Measurements from ENCODE around the gene LAIR1. TPM values are rescaled to one million over a fixed set of nuclear protein-coding genes. Genes with fewer than 3 reads are reported as not detected.

Gene LAIR1
- total and polyA plus RNA-seq, 2 experiments from 2014 or later, result 0.10 to 1.3 TPM

- DNase-seq (ENCODE audit: low spot score) (no peak), ATAC-seq (no peak)
- no peaks in the 10 kb centered on the region for H3F3A ChIP-seq (replicated peaks; ENCODE audit: low read depth)
- no peaks in the 10 kb centered on the region for H3K36me3 ChIP-seq (ENCODE audit: insufficient read depth)
- Mint-ChIP-seq H3K27ac (no peak overlapping the region), H3K9me3 (no peaks in the 10 kb centered on the region), H3K4me3 (no peak overlapping the region), H3K36me3 (ENCODE audit: low read depth) (no peaks in the 10 kb centered on the region; the same call in 1 of the 3 replicates), H3K27me3 (ENCODE audit: insufficient read depth, low read depth, poor library complexity) (peaks cover 6% of the 10 kb centered on the region), H3K4me1 (peaks cover 8% of the 10 kb centered on the region)
- no peaks in the 10 kb centered on the region for H3K9me2 ChIP-seq (ENCODE audit: insufficient read depth)
- no peaks in the 10 kb centered on the region for H3K27me3 ChIP-seq (ENCODE audit: insufficient read depth)
- no peak overlapping the region for H3K27ac ChIP-seq (ENCODE audit: low read depth)
- no peak overlapping the region for H3K4me2 ChIP-seq
- TF ChIP-seq ZNF331 (CRISPR knock-in tag; IDR thresholded peaks at IDR 0.05; ENCODE audit: low read depth), result no peak
- no peak for TF ChIP-seq JUNB (IDR thresholded peaks at IDR 0.05; ENCODE audit: unreplicated experiment)
- no peak for TF ChIP-seq CREB1 (CRISPR knock-in tag; IDR thresholded peaks at IDR 0.05; ENCODE audit: low read depth)
- no peak for TF ChIP-seq ZNF114 (CRISPR knock-in tag; IDR thresholded peaks at IDR 0.05)
- TF ChIP-seq EZH2phosphoT487 (IDR thresholded peaks at IDR 0.05; ENCODE audit: unreplicated experiment), result no peak
- no peak for TF ChIP-seq ZNF462 (CRISPR knock-in tag; IDR thresholded peaks at IDR 0.05)
- TF ChIP-seq ETS1 (IDR thresholded peaks at IDR 0.05), result no peak
- no peak for TF ChIP-seq NANOG (IDR thresholded peaks at IDR 0.05; ENCODE audit: borderline replicate concordance)
- no peak for TF ChIP-seq EZH2 (IDR thresholded peaks at IDR 0.05; ENCODE audit: low read depth, unreplicated experiment)
- no peak for TF ChIP-seq POLR2AphosphoS5 (IDR thresholded peaks at IDR 0.05; ENCODE audit: low read depth)
- TF ChIP-seq CTCF (conservative IDR thresholded peaks at IDR 0.05; ENCODE audit: low read depth in 2 of 2), result no peak
- no peak for TF ChIP-seq REST (IDR thresholded peaks at IDR 0.05; ENCODE audit: unreplicated experiment)
- no peak for TF ChIP-seq STAT1 (IDR thresholded peaks at IDR 0.05; ENCODE audit: unreplicated experiment)
- no peaks in the 10 kb centered on the region for H3K4me1 ChIP-seq (ENCODE audit: insufficient read depth)
- H3K4me3 ChIP-seq, result no peak overlapping the region
- H3K79me2 ChIP-seq (replicated peaks; ENCODE audit: insufficient read depth), result no peaks in the 10 kb centered on the region
- no peaks in the 10 kb centered on the region for H4K20me1 ChIP-seq (replicated peaks; ENCODE audit: insufficient read depth)
- H2AFZ ChIP-seq, result no peak overlapping the region
These were observed 31.0 kb downstream of the LAIR1 start for GRCh38 chr19:54333586-54334298.

Data from GM23338 (cell line).